OCI-LY7 (cell line): Measurements from ENCODE around the gene UBE3B. TPM values are rescaled to one million over a fixed set of nuclear protein-coding genes. Genes with fewer than 3 reads are reported as not detected.

ENCODE experiments used
- BruUV-seq: library from RNA; stranded (reverse); fragments of 400-500 nt; replicated peaks from 2 replicates; lab custom pipeline; 2021; lab: Mats Ljungman, UMichigan
- CTCF ChIA-PET: fragments of 300-600 bp; sonication (Branson Sonifier 250); formaldehyde crosslinking; loops from one replicate; lab custom pipeline; 2022; ENCODE audit warnings: antibody characterized with exemption; ENCODE audit not compliant: unreplicated experiment; lab: Charles Lee
- POLR2A ChIA-PET: fragments of 300-600 bp; sonication (Branson Sonifier 250); formaldehyde crosslinking; loops from one replicate; lab custom pipeline; 2022; ENCODE audit warnings: antibody characterized with exemption; lab: Charles Lee
- DNase-seq: peaks from one replicate; pipeline ENCODE4 v3.0.0-alpha.2; 2015; ENCODE audit warnings: low spot score
- H2AFZ ChIP-seq: fragments of 200-600 bp; sonication (generic), shearing (Covaris generic); 2 replicates; pipeline ENCODE4 v1.6.1; 2014; ENCODE audit warnings: mild to moderate bottlenecking, antibody characterized with exemption, low read length, moderate library complexity
- H3K27ac ChIP-seq: fragments of 200-600 bp; sonication (generic); 2 replicates; pipeline ENCODE4 v1.5.1; 2014; ENCODE audit warnings: mixed run types, low read depth, mild to moderate bottlenecking, moderate library complexity, low read length, inconsistent platforms; ENCODE audit not compliant: poor library complexity, severe bottlenecking
- H3K36me3 ChIP-seq: fragments of 200-600 bp; sonication (generic); 2 replicates; pipeline ENCODE4 v1.6.1; 2014; ENCODE audit warnings: mild to moderate bottlenecking, antibody characterized with exemption, low read length, moderate library complexity, mixed read lengths; ENCODE audit not compliant: insufficient read depth
- H3K4me1 ChIP-seq: fragments of 200-600 bp; sonication (generic); 2 replicates; pipeline ENCODE4 v1.5.1; 2014; ENCODE audit warnings: mild to moderate bottlenecking, low read length; ENCODE audit not compliant: insufficient read depth, poor library complexity, severe bottlenecking
- H3K4me2 ChIP-seq: fragments of 200-600 bp; sonication (generic); 2 replicates; pipeline ENCODE4 v1.6.1; 2014; ENCODE audit warnings: mild to moderate bottlenecking, low read length
- H3K4me3 ChIP-seq: fragments of 200-600 bp; sonication (generic); 2 replicates; pipeline ENCODE4 v1.5.1; 2014; ENCODE audit warnings: mild to moderate bottlenecking, low read depth, low read length; ENCODE audit not compliant: poor library complexity, severe bottlenecking
- H3K79me2 ChIP-seq: fragments of 200-600 bp; sonication (generic); 2 replicates; pipeline ENCODE4 v1.6.1; 2016; ENCODE audit warnings: low read depth, mild to moderate bottlenecking, low read length, moderate library complexity, mixed read lengths; ENCODE audit not compliant: insufficient read depth
- H3K9me2 ChIP-seq: fragments of 200-600 bp; sonication (generic); 2 replicates; pipeline ENCODE4 v1.6.1; 2016; ENCODE audit warnings: mild to moderate bottlenecking, low read length, mixed read lengths; ENCODE audit not compliant: insufficient read depth
- H3K9me3 ChIP-seq: fragments of 200-600 bp; sonication (generic); 2 replicates; pipeline ENCODE4 v1.6.1; 2014; ENCODE audit warnings: mild to moderate bottlenecking, mixed run types, low read length, mixed read lengths
- H4K20me1 ChIP-seq: fragments of 200-600 bp; sonication (generic); 2 replicates; pipeline ENCODE4 v1.6.1; 2014; ENCODE audit warnings: mild to moderate bottlenecking, antibody characterized with exemption, low read length, moderate library complexity, mixed read lengths; ENCODE audit not compliant: insufficient read depth
- EZH2phosphoT487 ChIP-seq: fragments of 200-600 bp; sonication (generic); IDR thresholded peaks from 2 replicates; pipeline ENCODE4 v1.6.1; 2018; ENCODE audit warnings: low read depth, borderline replicate concordance, mild to moderate bottlenecking, mixed run types, antibody characterized with exemption, low read length, moderate library complexity, mixed read lengths
- intact Hi-C: fragments of 100-400 bp; cut with micrococcal nuclease; formaldehyde crosslinking; loops from one replicate; pipeline ENCODE4 v1.10.0; 2022; ENCODE audit not compliant: unreplicated experiment
- total RNA-seq, 2 experiments: library from RNA; depleted of rRNA in 1 of 2; stranded (reverse); fragments of >200 nt in 1 of 2; shearing (Covaris generic) in 1 of 2; gene quantifications; 2 replicates each; pipeline ENCODE4 v1.2.3, GENCODE V29; 2014 to 2022
- TF ChIP-seq, protein P1 (sequence below): fragments of 200-600 bp; sonication (generic); conservative IDR thresholded peaks from 2 replicates; pipeline ENCODE4 v1.5.1; 2014; ENCODE audit warnings: mild to moderate bottlenecking, antibody characterized with exemption, low read length, moderate library complexity, mixed read lengths

UBE3B gene
- total RNA-seq, 2 experiments from 2014 or later: 27.8 to 32.6 TPM

DNA sequence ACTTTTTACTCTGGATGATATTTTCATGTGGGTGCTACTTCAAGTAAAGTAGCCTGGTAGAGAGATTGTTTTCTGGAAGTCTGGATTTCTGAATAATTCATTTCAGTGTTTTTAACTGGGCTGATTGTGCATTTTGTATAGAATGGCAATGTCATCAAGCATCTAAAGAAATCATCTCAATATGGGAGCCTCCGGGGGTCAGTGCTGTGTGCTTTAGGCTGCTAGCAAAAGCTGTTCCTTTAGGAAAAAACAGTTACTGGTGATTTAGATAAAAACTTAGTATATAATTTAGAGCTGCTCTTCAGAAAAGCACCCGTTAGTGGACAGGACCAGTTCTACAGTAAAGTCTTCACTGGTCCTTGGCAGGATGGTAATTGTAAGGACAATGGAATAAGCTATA lies 5.1 kb downstream of the UBE3B start:
- Histone ChIP-seq H3K4me2 (no peak overlapping the region), H3K36me3 (peaks cover 41% of the 10 kb centered on the region), H3K4me3 (no peak overlapping the region), H4K20me1 (no peaks in the 10 kb centered on the region), H3K79me2 (peaks cover 19% of the 10 kb centered on the region), H3K27ac (no peak overlapping the region), H3K4me1 (peaks cover 13% of the 10 kb centered on the region), H3K9me2 (no peaks in the 10 kb centered on the region), H3K9me3 (no peaks in the 10 kb centered on the region), H2AFZ (no peak overlapping the region)
- BruUV-seq: no TSS peak
- DNase-seq: no peak
- intact Hi-C loops: no loop called here
- TF ChIP-seq, protein P1, sequence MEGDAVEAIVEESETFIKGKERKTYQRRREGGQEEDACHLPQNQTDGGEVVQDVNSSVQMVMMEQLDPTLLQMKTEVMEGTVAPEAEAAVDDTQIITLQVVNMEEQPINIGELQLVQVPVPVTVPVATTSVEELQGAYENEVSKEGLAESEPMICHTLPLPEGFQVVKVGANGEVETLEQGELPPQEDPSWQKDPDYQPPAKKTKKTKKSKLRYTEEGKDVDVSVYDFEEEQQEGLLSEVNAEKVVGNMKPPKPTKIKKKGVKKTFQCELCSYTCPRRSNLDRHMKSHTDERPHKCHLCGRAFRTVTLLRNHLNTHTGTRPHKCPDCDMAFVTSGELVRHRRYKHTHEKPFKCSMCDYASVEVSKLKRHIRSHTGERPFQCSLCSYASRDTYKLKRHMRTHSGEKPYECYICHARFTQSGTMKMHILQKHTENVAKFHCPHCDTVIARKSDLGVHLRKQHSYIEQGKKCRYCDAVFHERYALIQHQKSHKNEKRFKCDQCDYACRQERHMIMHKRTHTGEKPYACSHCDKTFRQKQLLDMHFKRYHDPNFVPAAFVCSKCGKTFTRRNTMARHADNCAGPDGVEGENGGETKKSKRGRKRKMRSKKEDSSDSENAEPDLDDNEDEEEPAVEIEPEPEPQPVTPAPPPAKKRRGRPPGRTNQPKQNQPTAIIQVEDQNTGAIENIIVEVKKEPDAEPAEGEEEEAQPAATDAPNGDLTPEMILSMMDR: no peak
- no peak for TF ChIP-seq EZH2phosphoT487
- CTCF ChIA-PET: no interaction called here
- POLR2A ChIA-PET: interaction anchor here (0.6 kb wide), 1 partner anchor 771 kb away, joined by 4 read pairs; no protein-coding TSS in a partner anchor

DNA sequence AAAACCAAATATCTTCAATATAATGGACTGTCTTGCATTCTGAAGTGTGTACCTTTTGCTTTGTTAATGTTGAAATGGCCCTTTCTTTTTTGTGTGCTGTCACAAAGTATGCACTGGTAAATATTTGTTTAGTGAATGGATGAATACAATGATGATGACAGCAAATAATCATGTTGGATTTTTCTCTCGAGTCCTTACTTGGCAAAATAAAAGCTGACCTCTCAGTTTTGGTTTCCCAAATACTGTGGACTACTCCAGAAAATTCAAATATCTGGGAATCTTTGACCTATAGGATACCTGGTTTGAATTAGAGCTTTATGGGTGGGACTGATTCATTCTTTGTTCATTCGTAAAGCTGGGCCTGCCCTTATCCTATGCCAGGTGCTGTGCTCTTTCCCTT lies 5.5 kb downstream of the UBE3B start:
- H3K9me3 ChIP-seq: no peaks in the 10 kb centered on the region
- no peaks in the 10 kb centered on the region for H4K20me1 ChIP-seq
- H2AFZ ChIP-seq: no peak overlapping the region
- peaks cover 13% of the 10 kb centered on the region for H3K4me1 ChIP-seq
- H3K27ac ChIP-seq: no peak overlapping the region
- BruUV-seq: no TSS peak
- DNase-seq: no peak
- no peak overlapping the region for H3K4me3 ChIP-seq
- peaks cover 45% of the 10 kb centered on the region for H3K36me3 ChIP-seq
- no peak for TF ChIP-seq EZH2phosphoT487
- TF ChIP-seq, protein P1: no peak
- intact Hi-C loops: no loop called here
- no peak overlapping the region for H3K4me2 ChIP-seq
- ChIA-PET POLR2A (no interaction called here), CTCF (no interaction called here)
- peaks cover 16% of the 10 kb centered on the region for H3K79me2 ChIP-seq
- H3K9me2 ChIP-seq: no peaks in the 10 kb centered on the region

DNA sequence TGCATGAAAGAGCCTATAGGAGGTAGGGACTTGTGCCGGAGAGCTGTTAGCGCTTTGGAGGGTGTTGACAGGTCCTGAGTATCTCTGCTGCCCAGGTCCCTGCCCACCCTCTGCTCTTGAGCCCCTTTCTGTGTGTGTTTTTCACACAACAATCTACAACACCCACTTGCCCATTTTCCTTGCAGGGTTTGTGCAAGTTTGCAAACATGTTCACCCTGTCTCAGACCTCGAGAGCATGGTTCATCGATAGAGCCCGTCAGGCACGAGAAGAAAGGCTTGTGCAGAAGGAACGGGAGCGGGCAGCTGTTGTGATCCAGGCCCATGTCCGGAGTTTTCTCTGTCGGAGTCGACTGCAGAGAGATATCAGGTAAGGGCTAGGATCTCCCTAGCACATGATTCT lies 5.9 kb downstream of the UBE3B start:
- BruUV-seq: no TSS peak
- POLR2A ChIA-PET: no interaction called here

More for the DNA sequence above, 5.9 kb downstream of the UBE3B start:
- no peak overlapping the region for H3K4me3 ChIP-seq
- no peaks in the 10 kb centered on the region for H4K20me1 ChIP-seq
- TF ChIP-seq, protein P1: no peak
- no peak for TF ChIP-seq EZH2phosphoT487
- H3K4me2 ChIP-seq: no peak overlapping the region
- DNase-seq: no peak
- H3K9me2 ChIP-seq: no peaks in the 10 kb centered on the region
- peaks cover 11% of the 10 kb centered on the region; the same call in 1 of the 2 replicates for H3K79me2 ChIP-seq
- H3K36me3 ChIP-seq: peaks cover 50% of the 10 kb centered on the region
- CTCF ChIA-PET: no interaction called here
- H3K9me3 ChIP-seq: no peaks in the 10 kb centered on the region
- no peak overlapping the region for H2AFZ ChIP-seq
- intact Hi-C loops: no loop called here
- H3K4me1 ChIP-seq: peaks cover 9% of the 10 kb centered on the region
- H3K27ac ChIP-seq: no peak overlapping the region
